NCI-H1436 (cell line): ENCODE measurements around the gene ZCCHC17.
"Not testable (repeated sequence)": the region's sequence is repeated elsewhere in the genome, so short reads cannot be mapped to it uniquely, and the experiment has no call there.

Source experiments
- DNase-seq: peaks from one replicate; lab custom pipeline; 2025; lab: John Stamatoyannopoulos, UW

ZCCHC17 gene

DNA sequence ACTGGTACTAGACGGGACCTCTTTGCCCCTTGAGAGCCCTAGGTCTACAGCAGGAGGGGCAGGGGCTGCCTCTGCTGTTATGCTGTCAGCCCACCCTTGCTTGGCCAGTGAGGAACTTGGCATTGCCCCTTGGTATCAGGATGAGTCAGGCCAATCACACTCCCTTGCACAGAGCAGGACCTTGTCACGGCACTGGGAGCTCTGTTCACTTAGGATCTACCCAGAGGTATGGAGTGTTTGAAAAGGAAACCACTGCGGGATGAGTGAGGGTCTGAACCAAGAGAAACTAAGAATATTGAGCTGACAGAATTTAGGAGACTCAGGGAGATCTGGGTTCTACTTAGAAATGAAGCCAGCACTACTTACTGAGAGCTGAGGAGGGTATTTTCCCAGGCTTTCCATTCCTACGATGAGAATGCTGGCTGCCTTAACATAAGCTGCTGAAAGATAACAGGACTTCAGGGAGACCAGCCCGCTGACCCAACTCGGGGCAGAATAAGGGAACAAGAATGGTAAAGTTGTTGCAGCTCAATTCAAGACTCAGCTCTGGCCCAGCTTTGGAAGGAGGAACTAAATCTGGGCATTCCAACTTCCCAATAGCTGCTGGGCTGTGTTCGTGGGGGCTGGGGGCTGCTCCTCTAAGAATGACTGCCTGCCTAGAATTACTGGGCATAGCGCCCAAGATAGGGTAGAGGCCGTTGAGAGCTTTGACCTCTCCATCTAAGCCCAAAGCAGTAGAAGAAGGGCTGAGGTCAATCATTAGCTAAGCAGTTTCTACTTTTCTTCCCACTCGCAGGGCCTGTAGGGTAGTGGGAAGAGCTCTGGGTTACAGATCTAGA, 74.5 kb downstream of the ZCCHC17 start:
- DNase-seq = no peak

DNA sequence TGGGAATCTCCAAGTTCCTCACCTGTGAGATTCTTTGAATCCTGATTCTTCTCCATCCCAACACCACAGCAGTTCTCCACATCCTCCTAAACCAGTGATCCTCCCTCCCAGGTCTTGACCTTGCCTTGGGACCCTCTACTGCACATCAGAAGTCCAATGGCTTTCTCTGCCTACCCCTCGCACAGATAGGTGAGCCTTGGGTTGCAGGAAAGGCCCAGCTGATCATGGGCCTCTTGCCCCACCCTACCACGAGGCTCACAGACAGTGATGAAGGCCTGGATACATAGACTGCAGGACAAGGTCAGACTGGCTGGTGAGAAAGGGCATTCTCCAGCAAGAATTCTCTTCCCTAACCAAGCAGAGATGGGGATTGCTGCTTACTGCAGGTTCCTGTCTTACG, 75.2 kb downstream of the ZCCHC17 start:
- DNase-seq = no peak

DNA sequence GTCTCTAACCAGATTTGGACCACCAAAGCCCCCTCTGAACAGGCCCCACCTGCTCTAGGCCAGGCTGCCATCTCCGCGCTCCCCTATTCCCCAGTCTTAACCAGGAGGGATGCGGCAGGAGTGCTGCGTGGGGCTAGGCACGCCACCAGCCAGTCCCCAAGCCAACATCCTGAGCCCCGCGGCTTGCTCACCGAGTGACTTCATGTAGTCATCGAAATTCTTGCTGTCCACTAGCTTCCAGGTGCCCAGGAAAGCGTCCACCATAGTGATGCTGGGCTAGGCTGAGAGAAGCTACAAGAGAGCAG, 75.9 kb downstream of the ZCCHC17 start:
- DNase-seq = no peak

DNA sequence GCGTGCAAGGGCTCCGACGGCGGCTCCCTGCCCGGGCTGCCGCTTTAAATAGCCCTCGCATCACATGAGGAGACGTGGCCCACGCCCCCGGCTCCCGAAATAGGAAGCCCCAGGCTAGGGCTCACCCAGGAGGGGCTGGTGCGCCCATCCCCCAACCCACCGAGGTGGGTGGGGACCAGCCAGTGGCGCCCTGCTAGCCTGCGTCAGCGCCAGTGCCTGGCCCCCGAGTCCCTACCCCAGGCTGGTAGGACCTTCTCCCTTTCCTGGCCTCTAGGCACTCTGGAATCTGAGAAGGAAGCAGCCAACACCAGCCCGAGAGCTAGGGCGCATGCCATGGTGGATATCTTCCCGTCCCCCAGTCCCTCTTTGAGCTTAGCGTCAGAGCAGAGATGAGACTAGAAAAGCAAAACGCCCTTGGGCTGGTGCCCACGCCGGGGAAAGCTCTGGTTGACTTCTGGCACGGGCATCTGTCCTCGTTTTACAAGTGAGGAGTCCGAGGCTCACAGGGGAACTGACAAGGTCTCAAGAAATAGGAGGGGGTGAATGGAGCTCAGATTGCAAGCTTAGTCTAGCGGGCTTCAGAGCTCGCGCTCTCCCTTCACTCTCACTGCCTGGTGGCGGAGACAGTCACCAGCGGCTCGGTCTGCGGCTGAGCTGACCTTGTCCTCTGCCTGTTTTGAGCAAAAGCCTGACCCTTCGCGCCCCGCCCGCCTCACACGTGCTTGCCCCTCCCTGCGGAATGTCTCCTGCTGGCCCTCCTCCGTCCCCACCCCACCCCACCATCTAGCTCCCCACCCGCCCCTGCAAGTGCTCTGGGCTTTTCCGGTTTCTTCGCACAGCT, 76.4 kb downstream of the ZCCHC17 start, which contains the start of gene FABP3:
FABP3 (minus strand) TSS at position 21 of the 841 bp plus-strand sequence. CDS start 62 bp downstream, outside the sequence.
- DNase-seq = no peak

DNA sequence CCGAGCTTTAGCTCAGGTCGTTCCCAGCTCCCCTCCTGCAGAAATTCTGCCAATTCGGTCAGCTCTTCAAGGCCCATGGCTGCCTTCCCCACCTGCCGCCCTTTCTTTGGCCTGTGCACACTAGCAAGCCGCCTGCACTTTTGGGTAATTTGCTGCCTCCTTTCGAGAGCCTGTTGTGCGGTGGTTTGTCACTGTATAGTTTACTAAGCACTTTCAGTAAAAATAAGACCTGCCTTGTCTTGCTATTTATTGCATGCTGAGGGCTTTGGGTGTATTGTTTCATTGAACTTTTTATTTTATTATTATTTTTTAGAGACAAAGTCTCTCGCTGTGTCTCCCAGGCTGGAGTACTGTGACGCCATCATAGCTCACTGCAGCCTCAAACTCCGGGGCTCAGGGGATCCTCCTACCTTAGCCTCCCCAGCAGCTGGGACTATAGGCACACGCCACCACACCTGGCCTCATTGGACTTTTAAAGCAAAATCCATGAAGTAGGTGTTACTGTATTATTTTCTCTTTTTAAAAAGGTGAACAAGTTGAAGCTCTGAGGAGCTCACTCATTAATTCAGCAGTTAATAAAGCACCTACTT, 77.2 kb downstream of the ZCCHC17 start:
- DNase-seq = no peak

DNA sequence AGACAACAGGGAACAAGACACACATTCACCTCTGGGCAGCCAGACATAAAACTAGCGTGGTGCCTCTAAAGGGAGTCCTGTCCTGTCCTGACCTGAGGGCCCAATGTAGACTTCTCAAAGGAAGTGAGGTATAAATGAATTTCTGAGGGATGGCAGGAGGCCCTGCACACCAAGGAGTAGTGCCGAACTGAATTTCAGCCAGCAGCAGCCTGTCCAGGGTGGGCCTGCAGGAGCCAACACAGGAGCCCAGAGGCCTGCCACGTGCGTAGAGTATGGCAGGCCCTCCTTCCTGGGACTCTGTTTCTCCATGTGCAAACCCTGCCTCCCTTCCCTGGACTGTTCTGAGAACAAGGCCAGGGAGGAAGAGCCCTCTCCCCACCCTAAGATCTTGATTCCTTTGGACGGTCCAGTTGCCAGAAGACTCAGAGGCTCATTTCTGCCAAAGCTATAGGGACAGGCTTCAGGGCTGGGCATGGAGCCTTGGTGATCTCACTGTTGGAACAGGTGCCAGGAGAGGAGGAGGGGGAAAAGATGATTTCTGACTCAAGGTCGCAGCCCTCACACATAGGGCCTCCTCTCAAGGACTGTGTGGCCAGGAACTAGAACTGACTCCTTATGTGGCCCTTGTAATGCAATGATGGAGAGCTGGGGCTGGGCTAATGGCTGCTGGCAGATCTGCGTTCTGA, 77.8 kb downstream of the ZCCHC17 start:
- no peak for DNase-seq

DNA sequence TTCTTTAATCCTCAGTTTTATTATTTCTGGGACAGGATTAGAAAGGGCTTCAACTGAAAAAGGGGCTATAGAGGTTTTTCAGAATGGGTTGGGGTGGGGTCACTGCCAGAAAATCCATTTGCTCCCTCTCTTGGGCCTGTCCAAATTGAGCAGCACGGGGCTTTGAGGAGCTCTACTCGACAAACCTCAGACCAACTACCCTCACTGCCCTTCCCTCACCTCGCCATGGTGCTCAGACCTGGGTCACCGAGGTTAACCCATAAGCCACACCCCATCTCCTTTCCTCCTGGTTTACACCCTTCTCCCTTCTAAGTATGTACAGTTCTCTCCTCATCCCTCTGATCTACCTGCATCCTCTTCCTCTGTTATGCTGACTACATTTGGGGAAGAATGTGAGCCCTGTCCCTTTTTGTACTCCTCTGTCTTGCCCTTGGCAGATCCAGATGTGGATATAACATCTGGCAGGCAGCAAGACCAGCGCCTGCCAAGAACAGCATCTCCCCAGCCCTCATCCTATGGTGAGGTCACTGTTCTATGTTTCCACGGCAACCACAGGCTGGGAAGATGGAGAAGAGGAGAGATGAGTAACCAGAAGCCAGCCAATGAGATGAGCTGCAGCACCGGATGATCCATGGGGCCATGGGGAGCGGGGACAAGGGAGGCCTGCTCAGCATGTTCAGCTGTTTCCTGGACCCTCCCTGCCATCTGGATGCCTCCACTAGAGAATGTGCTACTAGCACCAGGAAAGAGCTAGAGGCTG, 79.7 kb downstream of the ZCCHC17 start:
- DNase-seq = peak; percentile 25

- DNase-seq = no peak
These were observed 80.6 kb downstream of the ZCCHC17 start for GRCh38 chr1:31377364-31377863.

GRCh38 chr1:31378001-31378400, 81.2 kb downstream of the ZCCHC17 start:
- no peak for DNase-seq

DNA sequence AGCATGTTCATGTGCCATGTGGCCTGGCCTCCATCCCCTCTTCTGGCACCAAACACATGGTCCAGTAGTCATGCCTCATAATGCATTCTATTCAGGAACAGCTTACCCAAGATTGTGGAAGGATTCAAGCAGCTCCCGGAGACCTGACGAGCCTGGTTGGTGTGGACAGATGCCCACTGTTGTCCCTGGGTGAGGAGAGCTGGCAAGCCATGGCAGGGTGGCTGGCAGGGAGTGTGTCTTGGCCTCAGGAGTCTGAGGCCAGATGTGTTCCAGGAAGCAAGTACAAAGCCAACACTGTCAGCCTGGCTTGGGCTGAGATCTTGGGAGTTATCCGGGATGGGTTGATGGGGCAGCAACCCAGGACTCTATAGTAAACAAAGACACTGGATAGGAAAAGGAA, 83.3 kb downstream of the ZCCHC17 start:
- DNase-seq = no peak

DNA sequence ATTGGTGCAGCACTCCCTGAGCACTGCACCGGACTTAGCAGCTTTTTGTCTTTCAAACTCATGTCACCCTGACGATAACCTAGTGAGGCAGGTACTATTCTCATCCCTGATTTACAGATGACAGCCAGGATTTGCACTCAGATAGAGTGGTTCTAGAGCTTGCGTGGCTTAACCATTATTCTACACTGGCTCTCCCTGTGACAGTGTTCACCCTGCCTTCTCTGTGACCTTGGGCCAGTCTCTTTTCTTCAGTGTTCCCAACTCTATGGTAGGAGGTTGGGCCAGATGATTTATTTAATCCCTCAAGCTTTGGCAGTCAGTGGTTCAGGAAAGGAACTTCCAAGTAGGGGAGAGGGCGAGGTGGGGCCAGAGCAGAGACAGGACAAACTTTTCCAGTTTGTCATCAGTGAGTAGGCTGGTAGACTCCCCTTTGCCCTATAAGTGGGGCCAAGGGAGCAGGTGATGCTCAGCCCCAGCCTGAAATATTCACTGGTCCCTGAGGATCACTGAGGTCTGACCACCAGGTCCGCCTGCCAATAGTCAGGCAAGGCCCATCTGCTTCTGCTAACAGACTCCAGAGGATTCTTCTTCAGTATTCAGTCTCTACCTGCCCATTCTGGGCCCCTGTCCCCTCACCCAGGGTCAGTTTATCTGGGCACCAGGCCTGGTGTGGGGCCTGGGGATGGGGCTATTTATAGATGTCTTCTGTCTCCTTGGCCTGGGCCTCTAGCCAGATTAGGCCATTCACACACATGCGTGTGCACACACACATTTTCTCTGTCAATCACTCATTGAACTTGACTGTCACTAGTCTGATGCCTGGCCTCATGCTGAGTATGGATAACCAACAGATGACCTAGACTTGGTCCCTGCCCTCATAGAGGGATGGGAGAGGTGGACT, 84.8 kb downstream of the ZCCHC17 start:
- DNase-seq = no peak

DNA sequence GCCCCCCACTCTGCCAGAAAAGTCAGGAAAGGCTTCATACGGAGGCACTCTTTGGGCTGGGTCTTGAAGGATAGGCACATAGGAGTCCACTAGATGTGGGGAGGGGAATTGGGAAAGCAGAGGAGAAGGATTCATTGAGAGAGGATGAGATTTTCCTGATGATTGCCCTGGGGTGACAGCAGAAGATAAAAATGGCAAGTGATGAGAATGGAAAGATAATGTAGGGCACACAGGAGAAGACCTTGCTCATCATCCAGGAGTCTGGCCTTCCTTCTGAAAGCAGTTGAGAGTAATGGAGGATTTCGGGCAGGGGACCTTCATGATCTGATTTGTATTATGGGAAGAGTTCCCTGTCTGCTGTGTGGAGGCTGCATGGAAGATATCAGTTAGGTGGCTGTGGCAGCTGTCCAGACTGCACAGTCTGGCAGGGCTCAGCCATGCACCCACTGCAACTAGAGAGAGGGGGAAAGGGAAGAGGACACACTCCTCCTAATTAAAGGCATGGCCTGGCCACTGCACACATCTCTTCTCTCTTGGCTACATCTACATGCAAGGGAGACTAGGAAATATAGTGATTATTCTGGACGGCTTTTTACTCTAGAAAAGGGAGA, 85.7 kb downstream of the ZCCHC17 start:
- no peak for DNase-seq

DNA sequence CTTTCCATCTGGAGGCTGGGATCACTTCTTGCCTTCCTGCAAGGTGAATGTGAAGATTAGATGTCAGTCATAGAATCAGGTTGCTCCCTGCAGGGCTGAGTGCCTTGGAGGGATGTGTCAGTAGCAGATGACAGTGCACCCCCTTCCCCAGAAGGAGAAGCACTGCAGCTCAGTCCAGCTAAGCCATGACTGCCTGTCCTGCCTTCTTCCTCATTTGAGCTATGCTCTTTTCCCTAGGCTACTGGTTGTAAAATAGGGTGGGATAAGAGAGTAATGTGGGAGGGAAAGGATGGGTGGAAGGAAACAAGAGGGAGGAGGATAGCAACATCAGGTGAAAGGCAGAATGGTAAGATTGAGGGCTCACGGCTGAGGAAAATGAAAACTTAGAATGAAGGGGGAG, 87.1 kb downstream of the ZCCHC17 start:
- DNase-seq = no peak

DNA sequence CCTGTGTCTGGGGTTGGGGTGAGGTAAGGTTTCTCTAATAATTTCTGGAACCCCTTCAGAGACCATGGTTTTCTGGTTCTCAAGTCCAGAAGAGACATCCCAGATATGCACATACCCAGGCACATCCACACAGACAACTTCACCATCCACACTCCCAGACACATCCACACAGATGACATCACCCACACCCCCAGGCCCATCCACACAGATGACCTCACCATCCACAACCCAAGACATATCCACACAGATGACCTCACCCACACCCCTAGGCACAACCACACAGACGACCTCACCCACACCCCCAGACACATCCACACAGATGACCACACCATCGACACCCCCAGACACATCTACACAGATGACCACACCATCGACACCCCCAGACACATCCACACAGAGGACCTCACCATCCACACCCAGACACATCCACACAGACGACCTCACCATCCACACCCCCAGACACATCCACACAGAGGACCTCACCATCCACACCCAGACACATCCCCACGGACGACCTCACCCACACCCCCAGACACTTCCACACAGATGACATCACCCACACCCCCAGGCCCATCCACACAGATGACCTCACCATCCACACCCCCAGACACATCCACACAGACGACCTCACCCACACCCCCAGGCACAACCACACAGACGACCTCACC, 89.9 kb downstream of the ZCCHC17 start:
- DNase-seq = not testable (repeated sequence)

GRCh38 chr1:31387612-31388011, 90.8 kb downstream of the ZCCHC17 start:
- DNase-seq = no peak

DNA sequence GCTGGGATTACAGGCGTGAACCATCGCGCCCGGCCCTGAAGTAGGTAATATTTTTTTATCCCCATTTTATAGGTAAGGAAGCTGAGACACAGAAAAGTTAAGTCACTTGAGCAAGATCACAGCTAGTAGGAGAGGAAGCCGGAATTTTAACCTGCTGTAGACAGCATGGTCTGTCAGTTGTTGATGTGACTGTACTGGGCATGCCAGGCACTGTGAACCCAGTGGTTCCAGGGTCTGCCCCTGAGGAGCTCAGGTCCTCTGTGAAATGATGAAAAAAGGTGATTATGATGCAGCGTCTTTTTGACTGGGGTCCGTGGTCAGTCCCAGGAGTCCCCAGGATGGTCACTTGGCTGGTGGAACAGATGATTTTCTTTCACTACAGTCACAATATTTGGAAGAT, 92.8 kb downstream of the ZCCHC17 start:
- no peak for DNase-seq

DNA sequence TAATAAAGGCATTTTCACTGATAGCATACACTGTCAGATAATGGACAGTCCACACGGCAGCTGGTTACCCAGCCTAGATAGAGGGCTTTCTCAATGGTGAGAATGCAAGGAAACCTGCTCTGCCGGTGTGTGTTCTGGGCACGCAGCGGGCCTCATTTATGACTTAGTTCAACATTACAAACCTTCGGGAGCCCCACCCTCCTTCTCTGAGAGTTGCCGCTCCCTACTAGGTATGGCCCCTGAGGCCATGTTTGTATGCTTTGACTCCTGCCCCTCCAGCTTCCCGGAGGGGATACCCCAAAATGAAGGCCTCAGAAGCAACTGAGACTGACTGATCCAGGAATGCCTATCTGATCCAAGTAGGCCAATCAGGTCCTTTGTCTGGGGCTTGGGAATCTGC, 93.2 kb downstream of the ZCCHC17 start:
- no peak for DNase-seq

GRCh38 chr1:31393463-31393862, 96.6 kb downstream of the ZCCHC17 start:
- no peak for DNase-seq

- peak; percentile 90 for DNase-seq
These were observed 97.9 kb downstream of the ZCCHC17 start for GRCh38 chr1:31394584-31395193.
